Keratinocyte (primary cell): ENCODE measurements around the gene FARP1.

Experiments used
- CTCF ChIP-seq, 3 experiments: IDR thresholded peaks in 1 of 3; conservative IDR thresholded peaks in 1 of 3; optimal IDR thresholded peaks in 1 of 3; 2 replicates in 2 of 3; 3 replicates in 1 of 3; pipeline versions ENCODE3 to v1.5.1; 2011; ENCODE audit warnings: low read length in 3 of 3, mild to moderate bottlenecking in 3 of 3, moderate library complexity in 2 of 3, control low read depth in 1 of 3, inconsistent platforms in 1 of 3; ENCODE audit not compliant: insufficient read depth in 2 of 3; ENCODE audit errors: extremely low read depth in 1 of 3
- EZH2 ChIP-seq: IDR thresholded peaks from one replicate; pipeline ENCODE4 v1.6.1; 2012; ENCODE audit warnings: inconsistent platforms, mild to moderate bottlenecking, low read length, moderate library complexity

GRCh38 chr13:98172590-98173422 is 29.9 kb downstream of the FARP1 start:
- TF ChIP-seq CTCF (optimal IDR thresholded peaks at IDR 0.05 in 1 of 3, IDR thresholded peaks at IDR 0.05 in 1 of 3, conservative IDR thresholded peaks at IDR 0.05 in 1 of 3; ENCODE audit: extremely low read depth in 1 of 3, insufficient read depth in 2 of 3, low read length in 3 of 3) (no peak), EZH2 (no peak)
